Loucy (cell line): Measurements from ENCODE around the gene GSK3B.

Experiments used
- EZH2phosphoT487 ChIP-seq: fragments of 200-600 bp; IDR thresholded peaks from 2 replicates; pipeline ENCODE4 v1.6.1; 2018; ENCODE audit warnings: antibody characterized with exemption, mild to moderate bottlenecking, moderate library complexity, borderline replicate concordance
- TF ChIP-seq, protein P1 (sequence below): fragments of 200-600 bp; sonication (generic); conservative IDR thresholded peaks from 2 replicates; pipeline ENCODE4 v1.5.1; 2014; ENCODE audit warnings: mild to moderate bottlenecking, antibody characterized with exemption, low read length

- TF ChIP-seq, protein P1, sequence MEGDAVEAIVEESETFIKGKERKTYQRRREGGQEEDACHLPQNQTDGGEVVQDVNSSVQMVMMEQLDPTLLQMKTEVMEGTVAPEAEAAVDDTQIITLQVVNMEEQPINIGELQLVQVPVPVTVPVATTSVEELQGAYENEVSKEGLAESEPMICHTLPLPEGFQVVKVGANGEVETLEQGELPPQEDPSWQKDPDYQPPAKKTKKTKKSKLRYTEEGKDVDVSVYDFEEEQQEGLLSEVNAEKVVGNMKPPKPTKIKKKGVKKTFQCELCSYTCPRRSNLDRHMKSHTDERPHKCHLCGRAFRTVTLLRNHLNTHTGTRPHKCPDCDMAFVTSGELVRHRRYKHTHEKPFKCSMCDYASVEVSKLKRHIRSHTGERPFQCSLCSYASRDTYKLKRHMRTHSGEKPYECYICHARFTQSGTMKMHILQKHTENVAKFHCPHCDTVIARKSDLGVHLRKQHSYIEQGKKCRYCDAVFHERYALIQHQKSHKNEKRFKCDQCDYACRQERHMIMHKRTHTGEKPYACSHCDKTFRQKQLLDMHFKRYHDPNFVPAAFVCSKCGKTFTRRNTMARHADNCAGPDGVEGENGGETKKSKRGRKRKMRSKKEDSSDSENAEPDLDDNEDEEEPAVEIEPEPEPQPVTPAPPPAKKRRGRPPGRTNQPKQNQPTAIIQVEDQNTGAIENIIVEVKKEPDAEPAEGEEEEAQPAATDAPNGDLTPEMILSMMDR: no peak
- no peak for TF ChIP-seq EZH2phosphoT487
These were observed 307.8 kb downstream of the GSK3B start for GRCh38 chr3:119786409-119786808.
